IPS DF 19.7 (cell line): Measurements from ENCODE around the gene FAAP20.
"Not testable (repeated sequence)": the region's sequence is repeated elsewhere in the genome, so short reads cannot be mapped to it uniquely, and the experiment has no call there.

Source experiments
- DNase-seq: peaks from one replicate; pipeline ENCODE4 v3.0.0-alpha.2; 2013; ENCODE audit warnings: low read depth, low spot score

The FAAP20 gene

DNA sequence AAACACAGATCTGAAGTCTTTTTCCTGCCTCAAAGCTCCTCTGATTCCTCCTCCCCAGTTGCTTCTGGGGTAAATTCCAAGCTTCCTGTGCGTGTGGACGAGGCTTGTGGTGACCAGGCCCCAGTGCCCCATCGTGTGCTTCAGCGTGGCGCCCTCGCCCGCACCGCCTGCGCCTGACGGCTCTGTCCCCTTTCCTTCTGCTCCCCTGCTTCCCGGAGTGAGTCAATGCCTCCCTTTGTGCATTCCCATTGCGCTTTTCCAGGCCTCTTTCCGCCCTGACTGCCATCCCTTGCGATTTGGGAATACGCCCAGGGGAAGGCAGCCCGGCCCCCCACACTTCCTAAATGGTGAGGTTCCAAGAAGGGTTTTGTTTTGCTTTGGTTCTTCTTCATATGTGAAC is 36.3 kb downstream of the FAAP20 start:
- DNase-seq: no peak

DNA sequence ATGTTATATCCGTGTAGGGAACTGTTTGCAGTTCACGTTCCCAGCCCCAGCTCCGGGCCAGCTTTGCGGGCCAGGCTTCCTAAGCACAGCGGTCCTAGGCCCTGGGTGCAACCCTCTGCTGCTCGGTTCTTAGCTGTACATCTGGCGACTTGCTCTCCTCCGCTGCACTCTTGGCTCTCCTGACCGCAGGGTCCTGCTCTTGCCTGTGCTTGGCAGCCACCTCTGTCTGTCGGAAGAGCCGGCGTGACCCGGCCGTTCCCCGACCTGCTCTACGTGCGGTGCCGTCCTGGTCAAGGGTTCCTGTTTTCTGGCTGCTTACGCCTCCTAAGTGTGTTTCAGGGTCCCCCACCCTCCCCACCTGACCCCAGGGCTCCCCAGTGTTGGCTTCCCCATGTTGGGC is 36.7 kb downstream of the FAAP20 start:
- DNase-seq: no peak

DNA sequence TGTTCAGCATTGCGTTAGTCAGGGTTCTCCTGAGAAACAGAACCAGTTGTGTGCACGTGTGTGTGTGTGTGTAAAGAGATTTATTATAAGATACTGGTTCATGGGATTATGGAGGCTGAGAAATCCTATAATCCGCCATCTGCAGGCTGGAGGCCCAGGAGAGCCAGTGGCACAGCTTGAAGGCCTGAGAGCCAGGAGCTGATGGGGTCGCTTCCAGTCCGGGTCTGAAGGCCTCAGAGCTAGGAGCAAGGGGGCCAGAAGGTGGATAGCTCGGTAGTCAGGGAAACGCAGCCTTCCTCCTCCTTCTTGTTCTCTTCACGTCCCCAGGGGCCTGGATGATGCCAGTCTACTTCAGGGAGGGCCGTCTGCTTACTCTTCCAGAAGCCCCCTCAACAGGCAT is 37.7 kb downstream of the FAAP20 start:
- DNase-seq: no peak

DNA sequence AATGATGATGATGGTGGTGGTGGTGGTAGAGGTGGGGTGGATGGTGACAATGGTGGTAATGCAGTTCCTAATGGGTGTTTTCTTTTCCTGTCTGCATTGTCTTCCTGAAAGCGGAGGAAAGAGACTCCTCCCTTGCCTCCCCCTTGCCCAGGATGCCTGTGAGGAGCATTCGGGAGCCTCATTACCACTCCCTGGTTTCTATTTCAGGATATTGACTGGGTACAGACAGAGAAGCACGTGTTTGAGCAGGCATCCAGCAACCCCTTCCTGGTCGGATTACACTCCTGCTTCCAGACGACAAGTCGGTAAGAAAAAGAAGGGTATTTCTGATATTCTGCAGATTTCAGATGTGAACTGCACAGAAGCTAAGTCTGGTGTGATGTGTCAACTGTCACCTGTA is 38.8 kb downstream of the FAAP20 start:
- no peak for DNase-seq

DNA sequence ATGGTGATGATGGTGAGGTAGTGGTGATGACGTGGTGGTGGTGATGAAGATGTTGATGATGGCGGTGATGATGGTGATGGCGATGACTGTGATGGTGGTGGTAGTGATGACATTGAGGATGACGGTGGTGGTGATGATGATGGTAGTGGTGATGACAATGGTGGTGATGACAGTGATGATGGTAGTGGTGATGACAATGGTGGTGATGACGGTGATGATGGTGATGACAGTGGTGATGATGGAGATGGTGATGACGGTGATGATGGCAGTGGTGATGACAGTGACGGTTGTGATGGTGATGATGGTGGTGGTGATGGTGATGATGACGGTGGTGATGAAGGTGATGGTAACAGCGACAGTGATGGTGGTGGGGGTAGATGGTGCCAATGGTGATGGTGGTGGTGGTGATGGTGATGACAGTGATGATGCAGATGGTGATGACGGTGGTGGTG is 39.4 kb downstream of the FAAP20 start:
- DNase-seq: no peak

DNA sequence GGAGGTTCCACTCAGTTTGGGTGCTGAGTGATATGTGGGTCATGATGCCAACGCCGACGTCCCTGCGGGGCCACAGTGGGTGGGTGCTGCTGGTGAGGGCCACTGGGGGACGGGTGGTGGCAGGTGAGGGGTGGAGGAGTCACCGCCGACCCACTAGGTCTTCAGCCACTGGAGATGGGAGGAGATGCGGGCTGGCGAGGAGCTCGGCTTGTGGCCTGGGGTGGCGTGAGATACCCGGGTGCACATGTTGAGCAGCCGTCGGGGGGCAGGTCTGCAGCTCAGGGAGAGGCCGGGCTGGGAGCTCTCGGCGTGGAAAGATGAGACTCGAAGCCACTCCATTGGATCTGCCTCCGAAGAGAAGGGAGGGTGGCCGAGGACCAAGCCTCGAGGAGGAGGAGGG is 40.5 kb downstream of the FAAP20 start:
- no peak for DNase-seq

DNA sequence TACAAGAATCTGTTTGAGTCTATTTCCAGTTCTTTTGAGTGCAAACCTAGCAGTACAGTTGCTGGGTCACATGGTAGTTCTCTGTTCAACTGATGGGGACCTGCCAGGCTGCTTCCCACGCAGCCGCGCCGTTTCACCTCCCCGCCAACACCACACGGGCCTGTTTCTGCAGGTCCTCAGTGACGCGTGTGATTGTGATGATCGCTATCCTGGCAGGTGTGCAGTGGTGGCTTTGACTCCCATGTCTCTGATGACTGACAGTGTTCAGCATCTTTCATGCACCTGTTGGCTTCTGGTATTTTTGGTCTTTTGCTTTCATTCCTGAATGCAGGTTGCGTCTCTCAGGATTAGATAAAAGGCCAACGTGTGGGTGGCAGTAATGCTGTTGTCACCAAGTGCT is 41.6 kb downstream of the FAAP20 start:
- DNase-seq: no peak

DNA sequence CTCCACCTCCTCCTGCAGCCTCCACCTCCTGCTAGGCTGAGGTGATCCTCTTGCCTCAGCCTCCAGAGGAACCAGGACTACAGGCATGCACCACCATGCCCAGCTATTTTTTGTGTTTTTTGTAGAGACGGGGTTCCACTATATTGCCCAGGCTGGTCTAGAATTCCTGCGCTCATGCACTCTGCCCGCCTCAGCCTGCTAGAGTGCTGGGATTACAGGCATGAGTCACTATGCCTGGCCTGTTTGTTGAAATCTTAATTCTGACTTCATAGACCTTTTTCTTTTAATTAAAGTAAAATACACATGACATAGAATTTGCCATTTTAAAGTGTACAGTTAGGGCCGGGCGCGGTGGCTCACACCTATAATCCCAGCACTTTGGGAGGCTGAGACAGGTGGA is 42.7 kb downstream of the FAAP20 start:
- no peak for DNase-seq

DNA sequence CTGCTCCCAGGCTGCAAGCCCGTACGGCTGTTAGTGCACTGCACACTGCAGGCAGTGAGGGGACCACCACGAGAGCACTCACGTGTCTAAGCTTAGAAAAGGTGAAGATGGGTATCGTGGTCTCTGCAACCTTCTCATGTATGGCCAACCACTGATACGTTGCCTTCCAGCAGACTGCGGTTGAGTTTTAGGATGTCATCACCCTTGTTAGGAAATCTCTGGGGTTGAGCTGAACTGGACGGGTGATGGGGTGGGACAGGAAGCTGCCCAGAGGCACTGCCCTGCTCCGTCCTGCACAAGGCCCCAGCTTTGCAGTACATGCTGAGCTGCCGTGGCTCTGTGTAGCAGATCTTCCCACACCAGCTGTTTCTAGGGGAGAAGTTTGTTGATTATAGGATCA is 43.3 kb downstream of the FAAP20 start:
- no peak for DNase-seq

DNA sequence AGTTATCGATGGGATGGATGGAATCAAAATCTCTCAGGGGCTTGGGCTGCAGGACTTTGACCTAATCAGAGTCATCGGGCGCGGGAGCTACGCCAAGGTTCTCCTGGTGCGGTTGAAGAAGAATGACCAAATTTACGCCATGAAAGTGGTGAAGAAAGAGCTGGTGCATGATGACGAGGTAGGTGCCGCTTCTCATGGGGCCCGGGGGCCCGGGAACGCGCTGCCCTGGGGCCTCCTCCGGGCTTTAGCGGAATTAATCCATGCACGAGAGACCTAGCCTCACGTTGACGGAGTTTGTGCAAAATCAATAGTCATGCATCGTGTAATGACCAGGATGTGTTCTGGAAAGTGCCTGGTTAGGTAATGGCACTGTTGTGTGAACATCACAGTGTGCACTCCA is 43.8 kb downstream of the FAAP20 start:
- no peak for DNase-seq

DNA sequence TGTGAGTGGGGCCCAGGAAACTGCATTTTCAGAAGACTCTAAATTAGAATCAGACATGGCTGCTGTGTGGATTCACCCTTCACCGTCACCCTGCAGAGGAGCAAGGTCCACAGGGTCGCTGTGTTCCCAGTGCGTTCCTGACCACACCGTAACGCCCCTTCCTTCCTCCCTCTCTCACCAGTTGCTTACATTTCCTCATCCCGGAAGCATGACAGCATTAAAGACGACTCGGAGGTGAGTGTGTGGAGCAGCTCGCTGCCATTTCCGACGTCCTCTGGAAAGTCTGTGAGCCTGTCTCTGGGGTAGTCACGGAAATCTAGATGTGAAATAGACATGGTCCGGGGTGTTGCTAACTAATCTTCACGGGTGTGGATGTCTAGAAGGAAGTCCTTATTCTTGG is 45.9 kb downstream of the FAAP20 start:
- DNase-seq: no peak

DNA sequence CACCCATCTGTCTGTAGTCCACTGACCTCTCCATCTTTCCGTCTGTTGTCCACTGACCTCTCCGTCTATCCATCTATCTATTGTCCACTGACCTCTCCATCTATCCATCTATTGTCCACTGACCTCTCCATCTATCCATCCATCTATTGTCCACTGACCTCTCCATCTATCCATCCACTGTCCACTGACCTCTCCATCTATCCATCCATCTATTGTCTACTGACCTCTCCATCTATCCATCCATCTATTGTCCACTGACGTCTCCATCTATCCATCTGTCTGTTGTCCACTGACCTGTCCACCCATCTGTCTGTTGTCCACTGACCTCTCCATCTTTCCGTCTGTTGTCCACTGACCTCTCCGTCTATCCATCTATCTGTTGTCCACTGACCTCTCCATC is 46.7 kb downstream of the FAAP20 start:
- DNase-seq: not testable (repeated sequence)

DNA sequence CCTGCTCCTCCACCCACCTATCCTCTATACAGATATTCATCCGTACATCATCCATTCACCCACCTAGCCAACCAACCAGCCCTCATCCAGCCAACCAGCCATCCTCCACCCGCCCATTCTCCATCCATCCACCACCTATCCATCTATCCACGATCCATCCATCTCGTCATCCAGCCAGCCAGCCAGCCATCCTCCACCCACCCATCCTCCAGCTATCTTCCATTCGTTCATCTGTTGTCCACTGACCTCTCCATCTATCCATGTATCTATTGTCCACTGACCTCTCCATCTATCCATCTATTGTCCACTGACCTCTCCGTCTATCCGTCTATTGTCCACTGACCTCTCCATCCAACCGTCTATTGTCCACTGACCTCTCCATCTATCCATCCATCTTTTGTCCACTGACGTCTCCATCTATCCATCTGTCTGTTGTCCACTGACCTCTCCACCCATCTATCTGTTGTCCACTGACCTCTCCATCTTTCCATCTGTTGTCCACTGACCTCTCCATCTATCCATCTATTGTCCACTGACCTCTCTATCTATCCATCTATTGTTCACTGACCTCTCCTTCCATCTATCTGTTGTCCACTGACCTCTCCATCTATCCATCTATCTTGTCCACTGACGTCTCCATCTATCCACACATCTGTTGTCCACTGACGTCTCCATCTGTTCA is 47.6 kb downstream of the FAAP20 start:
- no peak for DNase-seq

DNA sequence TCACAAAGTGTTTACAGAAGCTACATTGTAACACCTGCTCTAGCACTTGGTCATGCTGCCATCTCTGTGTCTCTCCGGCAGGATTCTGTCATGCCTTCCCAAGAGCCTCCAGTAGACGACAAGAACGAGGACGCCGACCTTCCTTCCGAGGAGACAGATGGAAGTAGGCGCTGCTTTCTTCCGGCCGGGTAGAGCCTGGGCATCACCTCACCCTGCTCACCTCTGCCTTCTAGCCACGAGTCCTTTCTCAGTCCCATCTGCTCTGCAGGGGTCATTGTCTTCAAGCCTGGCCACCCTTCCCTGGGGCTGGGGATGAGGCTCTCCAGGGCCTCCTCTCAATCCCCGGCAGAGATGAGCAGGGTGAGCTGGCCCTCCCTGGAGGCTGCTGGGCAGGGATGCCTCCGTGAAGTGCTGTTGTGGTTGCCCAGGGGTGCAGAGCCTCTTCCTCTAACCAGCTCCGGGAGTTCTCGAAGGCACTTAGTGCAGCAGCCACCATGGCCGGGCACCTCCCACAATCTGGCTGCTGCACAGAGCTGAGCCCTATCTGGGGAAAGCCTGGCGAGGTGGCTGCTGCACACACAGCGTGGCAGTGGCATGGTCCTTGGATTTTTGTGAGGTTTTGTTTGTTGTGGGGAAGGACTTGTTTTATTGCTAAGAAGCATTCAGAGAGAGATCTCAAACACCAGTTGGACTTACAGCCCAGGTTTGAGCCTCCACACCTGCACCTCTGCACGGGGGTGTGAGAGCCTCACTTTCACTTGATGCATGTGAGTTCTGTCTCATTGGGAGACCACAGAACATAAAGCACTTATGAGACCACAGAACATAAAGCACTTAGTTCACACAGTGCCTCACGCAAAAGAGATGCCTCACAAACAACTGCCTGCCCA is 48.4 kb downstream of the FAAP20 start:
- DNase-seq: no peak

DNA sequence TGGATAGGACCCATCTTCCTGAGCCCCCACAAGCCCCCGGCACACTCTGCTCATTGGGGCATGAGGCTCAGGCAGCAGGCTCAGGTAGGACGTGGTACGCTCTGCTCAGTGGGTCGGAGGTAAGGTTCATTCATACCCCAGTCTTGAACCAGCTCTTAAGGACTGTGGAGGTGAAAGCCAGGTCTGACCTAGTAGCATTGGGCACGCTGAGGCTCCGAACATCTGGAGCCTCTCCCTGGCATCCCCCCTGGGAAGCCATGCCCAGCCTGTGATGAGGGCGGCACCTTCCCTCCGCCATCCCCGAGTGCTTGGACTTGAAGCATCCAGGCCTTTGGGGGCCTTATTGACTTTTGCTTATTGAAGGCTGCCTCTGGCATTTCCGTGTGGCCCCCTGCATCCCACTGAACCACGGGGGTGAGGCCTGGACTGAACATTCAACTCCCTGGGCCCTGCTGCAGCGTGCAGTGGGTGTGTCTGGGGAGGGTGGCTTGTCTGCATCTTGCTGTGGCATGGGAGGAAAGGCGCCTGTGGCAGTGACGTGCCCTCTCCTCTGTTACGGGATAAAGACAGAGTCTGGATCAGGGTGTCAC is 50.0 kb downstream of the FAAP20 start:
- DNase-seq: no peak

DNA sequence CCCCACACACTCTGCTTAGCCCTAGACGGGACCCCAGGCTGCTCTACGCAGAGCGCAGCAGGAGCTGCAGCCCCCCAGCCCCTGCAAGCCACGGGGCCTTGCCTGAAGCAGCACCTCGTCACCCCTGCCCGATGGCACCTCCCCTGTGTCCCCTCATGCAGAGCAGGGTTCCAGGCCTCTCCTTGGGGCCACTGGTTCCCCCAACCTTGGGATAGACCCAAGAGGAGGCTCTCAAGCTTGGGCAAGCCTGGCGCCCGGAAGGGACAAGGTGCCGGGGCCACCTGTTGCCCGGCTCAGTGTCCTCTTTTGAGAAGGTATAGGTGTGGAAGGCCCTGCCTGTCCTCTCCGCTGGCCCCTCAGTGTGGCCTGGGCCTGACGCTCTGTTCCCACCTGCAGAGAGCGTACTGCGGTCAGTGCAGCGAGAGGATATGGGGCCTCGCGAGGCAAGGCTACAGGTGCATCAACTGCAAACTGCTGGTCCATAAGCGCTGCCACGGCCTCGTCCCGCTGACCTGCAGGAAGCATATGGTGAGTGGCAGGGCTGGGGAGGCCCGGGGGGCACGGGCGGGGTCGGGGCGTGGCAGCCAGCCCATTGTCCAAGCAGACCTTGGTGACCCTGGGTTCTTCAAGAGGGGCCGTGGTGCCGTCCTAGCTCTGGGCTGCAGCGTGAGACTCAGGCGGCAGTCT is 50.6 kb downstream of the FAAP20 start:
- DNase-seq: no peak

DNA sequence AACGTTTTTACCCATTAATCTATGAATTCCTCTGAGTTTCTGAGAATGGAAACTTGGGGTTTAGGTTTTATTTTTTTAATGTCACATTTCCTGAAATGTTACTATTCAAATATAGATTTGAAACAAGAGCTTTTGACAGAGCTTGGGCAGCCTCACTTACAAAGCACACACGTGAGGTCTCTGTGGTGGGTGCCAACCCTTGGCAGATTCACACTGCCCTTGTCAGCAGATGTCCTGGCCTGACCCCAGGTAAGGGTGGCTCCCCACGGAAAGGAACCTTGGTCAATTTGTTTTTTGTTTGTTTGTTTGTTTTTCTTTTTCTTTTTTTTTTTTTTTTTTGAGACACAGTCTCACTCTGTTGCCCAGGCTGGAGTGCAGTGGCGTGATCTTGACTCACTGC is 53.5 kb downstream of the FAAP20 start:
- no peak for DNase-seq
